ENCODE results near the gene ATP2C2. TPM values are rescaled to one million over a fixed set of nuclear protein-coding genes. Genes with fewer than 3 reads are reported as not detected.

The ATP2C2 gene
- total and polyA plus RNA-seq, 2 of the 8 experiments (the other 6 are each of a cell fraction or from before 2014, with no cell fraction given) = 1.2 to 2.8 TPM

GRCh38 chr16:84454611-84455010 is 86.3 kb downstream of the ATP2C2 start:
- Histone ChIP-seq H3K14ac (ENCODE audit: insufficient read length) (no peak overlapping the region), H3K4me3 (ENCODE audit: extremely low read depth in 1 of 4, insufficient read depth in 2 of 4, low read depth in 3 of 4, low read length in 4 of 4) (no peak overlapping the region), H2BK120ac (replicated peaks; ENCODE audit: low read depth, low read length) (no peak overlapping the region), H2BK12ac (ENCODE audit: low read depth, low read length) (no peak overlapping the region), H4K5ac (ENCODE audit: insufficient read length, low read depth, low read length) (no peak overlapping the region), H3K36me3 (ENCODE audit: control insufficient read depth in 2 of 4, insufficient read depth in 4 of 4, low read length in 3 of 4) (no peaks in the 10 kb centered on the region), H4K20me1 (replicated peaks in 1 of 2; ENCODE audit: control insufficient read depth in 1 of 2, insufficient read depth in 2 of 2, low read length in 2 of 2) (no peaks in the 10 kb centered on the region), H3K79me1 (ENCODE audit: low read depth, low read length) (no peaks in the 10 kb centered on the region), H2BK5ac (ENCODE audit: low read depth, low read length) (no peak overlapping the region), H4K91ac (replicated peaks; ENCODE audit: insufficient read length, low read length) (no peak overlapping the region), H3K23ac (ENCODE audit: insufficient read length) (no peak overlapping the region), H3K23me2 (ENCODE audit: low read depth, low read length) (no peaks in the 10 kb centered on the region), H3K9ac (replicated peaks in 1 of 4; ENCODE audit: extremely low read depth in 1 of 4, low read depth in 3 of 4, low read length in 3 of 4) (no peak overlapping the region), H3K4me1 (replicated peaks in 1 of 4; ENCODE audit: control insufficient read depth in 3 of 4, insufficient read depth in 4 of 4, low read length in 3 of 4) (no peaks in the 10 kb centered on the region; a peak in 1 of 7 replicates), H3K4ac (replicated peaks; ENCODE audit: insufficient read length, low read depth, low read length) (no peak overlapping the region), H3K27ac (ENCODE audit: low read depth, low read length) (no peak overlapping the region), H2AFZ (ENCODE audit: low read length) (no peak overlapping the region), H2BK15ac (ENCODE audit: low read length) (no peak overlapping the region), H4K8ac (ENCODE audit: extremely low read depth, insufficient read depth, low read length) (0 out of 2 replicates have a peak overlapping the region, but pooled peaks have one; percentile 51), H3K79me2 (ENCODE audit: control insufficient read depth in 1 of 2, insufficient read depth in 2 of 2, low read length in 2 of 2) (no peaks in the 10 kb centered on the region), H3K27me3 (replicated peaks in 1 of 4; ENCODE audit: control insufficient read depth in 3 of 4, extremely low read depth in 1 of 4, insufficient read depth in 3 of 4, low read length in 3 of 4) (no peaks in the 10 kb centered on the region), H3K9me3 (ENCODE audit: insufficient read depth in 2 of 2, low read depth in 1 of 2, low read length in 1 of 2) (no peaks in the 10 kb centered on the region), H2BK20ac (ENCODE audit: low read length) (no peak overlapping the region), H3K56ac (replicated peaks; ENCODE audit: insufficient read length, low read depth, low read length) (no peak overlapping the region), H3K4me2 (ENCODE audit: insufficient read depth in 1 of 2, low read depth in 2 of 2, low read length in 2 of 2) (no peak overlapping the region), H3K18ac (ENCODE audit: extremely low read depth, low read length) (no peak overlapping the region), H2AK5ac (ENCODE audit: low read depth, low read length) (no peak overlapping the region)
- ChIA-PET POLR2A (ENCODE audit: partially characterized antibody) (interaction anchor here (0.6 to 1.6 kb wide), 2 partner anchors 12 to 106 kb away, joined by 3 to 5 read pairs; no protein-coding TSS in a partner anchor), CTCF (ENCODE audit: partially characterized antibody) (interaction anchor here (0.8 to 3.3 kb wide), 6 partner anchors 11 to 173 kb away, joined by 3 to 10 read pairs (median 3); no protein-coding TSS in a partner anchor)
- TF ChIP-seq HDAC2 (IDR thresholded peaks at IDR 0.05; ENCODE audit: borderline replicate concordance in 1 of 2, low read depth in 2 of 2, low read length in 2 of 2) = no peak
- no peak for TF ChIP-seq RNF2 (IDR thresholded peaks at IDR 0.05; ENCODE audit: borderline replicate concordance, low read depth, low read length, missing control alignments, poor library complexity, severe bottlenecking)
- no peak for TF ChIP-seq ATF3 (IDR thresholded peaks at IDR 0.05; ENCODE audit: insufficient read depth, low read depth, low read length)
- no peak for TF ChIP-seq RAD21 (IDR thresholded peaks at IDR 0.05 in 1 of 2, conservative IDR thresholded peaks at IDR 0.05 in 1 of 2; ENCODE audit: low read depth in 2 of 2, low read length in 2 of 2)
- DNase-seq (ENCODE audit: low read depth in 1 of 2, low spot score in 2 of 2) (no peak), FAIRE-seq (no peak)
- WGBS, 2 experiments (ENCODE audit: extremely low coverage in 1 of 2, insufficient coverage in 1 of 2, insufficient read length in 1 of 2, insufficient replicate concordance in 2 of 2, low coverage in 1 of 2, low lambda C conversion rate in 2 of 2, missing lambda C conversion rate in 1 of 2) = 86% methylated on average over 13 of the region's 13 CpGs; no CpG with 5 or more reads in 1 of the 2 experiments

Measured in H1 (cell line).